ENCODE measurements around the gene CMTR2. TPM values are rescaled to one million over a fixed set of nuclear protein-coding genes. Genes with fewer than 3 reads are reported as not detected.

CMTR2 gene
- total and polyA plus RNA-seq, 9 donors, result 17.2 to 28.9 (median 20.0) TPM

Other genes starting within 250 kb of the CMTR2 start
- 0.66 TPM for gene HYDIN, start 58.7 kb downstream of the CMTR2 start, total RNA-seq
- 1 to 10 TPM in 7 of 8 donors, under 1 TPM in 1; 0.57 to 3.2 (median 1.5) TPM for gene HYDIN, start 58.7 kb downstream of the CMTR2 start, polyA plus RNA-seq (ENCODE audit: insufficient read depth in 1 of 8, insufficient read length in 8 of 8, low replicate concordance in 1 of 8)
- 0.18 TPM for gene CALB2, start 69.3 kb upstream of the CMTR2 start, total RNA-seq
- gene CALB2, start 69.3 kb upstream of the CMTR2 start, polyA plus RNA-seq (ENCODE audit: insufficient read depth in 1 of 8, insufficient read length in 8 of 8, low replicate concordance in 1 of 8), result 1 to 10 TPM in 1 of 8 donors, under 1 TPM in 7; 0.16 to 1.3 (median 0.59) TPM
- not detected for gene TLE7, start 152.7 kb upstream of the CMTR2 start, total RNA-seq
- not detected for gene TLE7, start 152.7 kb upstream of the CMTR2 start, polyA plus RNA-seq (ENCODE audit: insufficient read depth in 1 of 8, insufficient read length in 8 of 8, low replicate concordance in 1 of 8)
- gene ZNF23, start 172.8 kb upstream of the CMTR2 start, total RNA-seq, result 10.9 TPM
- 10 to 100 TPM in 6 of 8 donors, 1 to 10 TPM in 2; 8.8 to 11.2 (median 10.4) TPM for gene ZNF23, start 172.8 kb upstream of the CMTR2 start, polyA plus RNA-seq (ENCODE audit: insufficient read depth in 1 of 8, insufficient read length in 8 of 8, low replicate concordance in 1 of 8)
- gene ZNF19, start 199.9 kb upstream of the CMTR2 start, total RNA-seq, result 3.4 TPM
- gene ZNF19, start 199.9 kb upstream of the CMTR2 start, polyA plus RNA-seq (ENCODE audit: insufficient read depth in 1 of 8, insufficient read length in 8 of 8, low replicate concordance in 1 of 8), result 1 to 10 TPM; 1.4 to 3.8 (median 2.2) TPM
- 0.04 TPM for gene CHST4, start 237.0 kb upstream of the CMTR2 start, total RNA-seq
- gene CHST4, start 237.0 kb upstream of the CMTR2 start, polyA plus RNA-seq (ENCODE audit: insufficient read depth in 1 of 8, insufficient read length in 8 of 8, low replicate concordance in 1 of 8), result under 1 TPM in 3 of 8 donors, not detected in 5; 0.07 to 0.21 (median 0.08) TPM